ENCODE measurements around the gene TMEM238L.

DNA sequence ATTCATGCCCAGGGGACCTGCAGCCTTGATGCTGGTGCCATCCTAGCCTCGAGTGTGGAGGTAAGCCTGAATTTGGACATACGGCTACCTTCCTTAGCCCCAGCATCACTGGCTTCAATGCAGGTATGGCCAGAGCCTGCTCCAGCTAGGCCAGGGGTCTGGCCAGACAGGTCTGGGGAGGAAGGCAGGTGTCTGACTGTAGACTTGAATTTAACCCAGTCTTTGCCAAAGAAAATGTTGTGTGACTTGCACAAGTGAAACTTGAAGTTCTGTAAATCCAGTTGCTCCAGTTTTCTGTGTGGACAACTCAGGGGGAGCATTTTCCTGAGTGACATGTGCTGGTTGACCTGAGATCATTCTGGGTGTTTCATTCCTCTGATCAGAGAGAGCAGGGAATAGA lies 32.8 kb downstream of the TMEM238L start:
- TF ChIP-seq, protein P1, sequence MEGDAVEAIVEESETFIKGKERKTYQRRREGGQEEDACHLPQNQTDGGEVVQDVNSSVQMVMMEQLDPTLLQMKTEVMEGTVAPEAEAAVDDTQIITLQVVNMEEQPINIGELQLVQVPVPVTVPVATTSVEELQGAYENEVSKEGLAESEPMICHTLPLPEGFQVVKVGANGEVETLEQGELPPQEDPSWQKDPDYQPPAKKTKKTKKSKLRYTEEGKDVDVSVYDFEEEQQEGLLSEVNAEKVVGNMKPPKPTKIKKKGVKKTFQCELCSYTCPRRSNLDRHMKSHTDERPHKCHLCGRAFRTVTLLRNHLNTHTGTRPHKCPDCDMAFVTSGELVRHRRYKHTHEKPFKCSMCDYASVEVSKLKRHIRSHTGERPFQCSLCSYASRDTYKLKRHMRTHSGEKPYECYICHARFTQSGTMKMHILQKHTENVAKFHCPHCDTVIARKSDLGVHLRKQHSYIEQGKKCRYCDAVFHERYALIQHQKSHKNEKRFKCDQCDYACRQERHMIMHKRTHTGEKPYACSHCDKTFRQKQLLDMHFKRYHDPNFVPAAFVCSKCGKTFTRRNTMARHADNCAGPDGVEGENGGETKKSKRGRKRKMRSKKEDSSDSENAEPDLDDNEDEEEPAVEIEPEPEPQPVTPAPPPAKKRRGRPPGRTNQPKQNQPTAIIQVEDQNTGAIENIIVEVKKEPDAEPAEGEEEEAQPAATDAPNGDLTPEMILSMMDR (IDR thresholded peaks at IDR 0.05; ENCODE audit: low read length): no peak
- no peak for TF ChIP-seq EZH2 (IDR thresholded peaks at IDR 0.05; ENCODE audit: borderline replicate concordance, low read length)
